HepG2 (cell line): Measurements from ENCODE around the gene SH2B2. TPM values are rescaled to one million over a fixed set of nuclear protein-coding genes. Genes with fewer than 3 reads are reported as not detected.

ENCODE experiments used
- AFF4 ChIP-seq: sonication (generic); formaldehyde crosslinking; IDR thresholded peaks from 2 replicates; pipeline ENCODE4 v1.4.0; 2020; ENCODE audit warnings: missing genetic modification reagents
- E2F5 ChIP-seq: sonication (generic); formaldehyde crosslinking; conservative IDR thresholded peaks from 2 replicates; pipeline ENCODE4 v1.4.0; 2020; ENCODE audit warnings: missing genetic modification reagents
- PHF8 ChIP-seq: sonication (generic); formaldehyde crosslinking; IDR thresholded peaks from 2 replicates; pipeline ENCODE4 v1.5.0; 2020; ENCODE audit warnings: missing genetic modification reagents
- SOX5 ChIP-seq: IDR thresholded peaks from 2 replicates; pipeline ENCODE4 v1.6.1; 2016; ENCODE audit warnings: borderline replicate concordance
- THAP11 ChIP-seq: IDR thresholded peaks from 2 replicates; pipeline ENCODE4 v1.6.1; 2016; ENCODE audit warnings: missing biosample characterization, missing genetic modification reagents
- ZBTB40 ChIP-seq, 2 experiments: fragments of 450-650 bp in 1 of 2; sonication (generic) in 1 of 2; formaldehyde crosslinking in 1 of 2; IDR thresholded peaks; 2 replicates each; pipeline versions ENCODE4 v1.6.1 to v1.8.0; 2016 to 2022; ENCODE audit warnings: antibody characterized with exemption in 1 of 2, mild to moderate bottlenecking in 1 of 2, missing genetic modification reagents in 1 of 2
- ZNF260 ChIP-seq: sonication (generic); formaldehyde crosslinking; IDR thresholded peaks from 2 replicates; pipeline ENCODE4 v1.4.0; 2020; ENCODE audit warnings: missing genetic modification reagents, low read depth, mild to moderate bottlenecking, borderline replicate concordance
- polyA plus RNA-seq, 8 experiments: library from polyadenylated mRNA; depleted of rRNA in 3 of 8; stranded (reverse) in 7 of 8; unstranded in 1 of 8; fragments of >200 nt; fragmentation: Illumina TruSeq in 4 of 8; extraction: Trizol in 4 of 8; gene quantifications; 2 replicates each; pipeline versions ENCODE4 v1.2.1 to v1.2.3, GENCODE V29; 2011 to 2016; ENCODE audit warnings: low read depth in 4 of 8, missing spikeins in 1 of 8, mixed read lengths in 1 of 8; ENCODE audit not compliant: insufficient read depth in 1 of 8
- total RNA-seq, 5 experiments: library from RNA; depleted of rRNA; stranded (reverse); fragments of >200 nt; fragmentation: Illumina TruSeq; extraction: Trizol; gene quantifications; 2 replicates each; pipeline ENCODE4 v1.2.3, GENCODE V29; 2016; ENCODE audit warnings: low read depth in 1 of 5

Gene SH2B2
- total and polyA plus RNA-seq, 2 of the 13 experiments (the other 11 are each of a cell fraction or from before 2014, with no cell fraction given): 0.46 to 1.3 TPM

- TF ChIP-seq AFF4 (CRISPR knock-in tag): no peak
- no peak for TF ChIP-seq ZBTB40 (IDR thresholded peaks at IDR 0.05)
- no peak for TF ChIP-seq ZBTB40 (CRISPR knock-in tag; IDR thresholded peaks at IDR 0.05)
- no peak for TF ChIP-seq ZNF260 (CRISPR knock-in tag)
- TF ChIP-seq SOX5: peak; percentile 58; the same call in 1 of the 2 replicates
- no peak; the same call in 1 of the 2 replicates for TF ChIP-seq PHF8 (CRISPR knock-in tag)
- TF ChIP-seq E2F5 (CRISPR knock-in tag): no peak
- peak; percentile 73; the same call in 1 of the 2 replicates for TF ChIP-seq THAP11 (CRISPR knock-in tag)
These were observed 12.6 kb upstream of the SH2B2 start (continued) for GRCh38 chr7:102273749-102274712.
